NT2/D1 (cell line): ENCODE measurements around the gene NR1I2.

Source experiments
- YY1 ChIP-seq: IDR thresholded peaks from 2 replicates; pipeline ENCODE4 v1.6.1; 2011; ENCODE audit not compliant: insufficient read length, insufficient read depth
- ZNF274 ChIP-seq: IDR thresholded peaks from 2 replicates; pipeline ENCODE4 v1.6.1; 2011; ENCODE audit warnings: mild to moderate bottlenecking, low read depth, low read length

GRCh38 chr3:119790369-119790768, 8.5 kb downstream of the NR1I2 start:
- no peak for TF ChIP-seq YY1
- no peak for TF ChIP-seq ZNF274
